SIG-M5 treated with dmso at 0.1 percent for 504 hours (cell line): Measurements from ENCODE around the gene ZNF770.
"Not testable (repeated sequence)": the region's sequence is repeated elsewhere in the genome, so short reads cannot be mapped to it uniquely, and the experiment has no call there.

Source experiments
- DNase-seq: peaks from one replicate; lab custom pipeline; 2025; ENCODE audit not compliant: unreplicated experiment; lab: John Stamatoyannopoulos, UW

ZNF770 gene

GRCh38 chr15:34976073-34976472, 12.0 kb downstream of the ZNF770 start:
- DNase-seq: no peak

GRCh38 chr15:34973512-34973911, 14.6 kb downstream of the ZNF770 start:
- DNase-seq: no peak

- DNase-seq: not testable (repeated sequence)
Measured at GRCh38 chr15:34970098-34970643, 17.9 kb downstream of the ZNF770 start.

- DNase-seq: peak; percentile 98
Measured at GRCh38 chr15:34969340-34970097, 18.6 kb downstream of the ZNF770 start, which contains the start of gene AQR. Gene AQR (minus strand): TSS chr15:34969742. CDS start chr15:34969613, 129 bp downstream.

GRCh38 chr15:34964277-34964676, 23.8 kb downstream of the ZNF770 start:
- no peak for DNase-seq

- DNase-seq: no peak
Measured at GRCh38 chr15:34953851-34954250, 34.2 kb downstream of the ZNF770 start.

GRCh38 chr15:34952481-34952880, 35.6 kb downstream of the ZNF770 start:
- no peak for DNase-seq

GRCh38 chr15:34951993-34952392, 36.1 kb downstream of the ZNF770 start:
- no peak for DNase-seq

- no peak for DNase-seq
Measured at GRCh38 chr15:34944936-34945335, 43.2 kb downstream of the ZNF770 start.

- DNase-seq: no peak
Measured at GRCh38 chr15:34943711-34944110, 44.4 kb downstream of the ZNF770 start.

GRCh38 chr15:34943264-34943663, 44.8 kb downstream of the ZNF770 start:
- DNase-seq: not testable (repeated sequence)

GRCh38 chr15:34942363-34942762, 45.7 kb downstream of the ZNF770 start:
- no peak for DNase-seq

GRCh38 chr15:34941831-34942230, 46.3 kb downstream of the ZNF770 start:
- no peak for DNase-seq

GRCh38 chr15:34941185-34941698, 46.8 kb downstream of the ZNF770 start:
- no peak for DNase-seq

- DNase-seq: no peak
Measured at GRCh38 chr15:34933432-34933975, 54.6 kb downstream of the ZNF770 start.

- DNase-seq: not testable (repeated sequence)
Measured at GRCh38 chr15:34928349-34928748, 59.7 kb downstream of the ZNF770 start.
